ENCODE data around the gene CYSLTR1.

- TF ChIP-seq, protein P1, sequence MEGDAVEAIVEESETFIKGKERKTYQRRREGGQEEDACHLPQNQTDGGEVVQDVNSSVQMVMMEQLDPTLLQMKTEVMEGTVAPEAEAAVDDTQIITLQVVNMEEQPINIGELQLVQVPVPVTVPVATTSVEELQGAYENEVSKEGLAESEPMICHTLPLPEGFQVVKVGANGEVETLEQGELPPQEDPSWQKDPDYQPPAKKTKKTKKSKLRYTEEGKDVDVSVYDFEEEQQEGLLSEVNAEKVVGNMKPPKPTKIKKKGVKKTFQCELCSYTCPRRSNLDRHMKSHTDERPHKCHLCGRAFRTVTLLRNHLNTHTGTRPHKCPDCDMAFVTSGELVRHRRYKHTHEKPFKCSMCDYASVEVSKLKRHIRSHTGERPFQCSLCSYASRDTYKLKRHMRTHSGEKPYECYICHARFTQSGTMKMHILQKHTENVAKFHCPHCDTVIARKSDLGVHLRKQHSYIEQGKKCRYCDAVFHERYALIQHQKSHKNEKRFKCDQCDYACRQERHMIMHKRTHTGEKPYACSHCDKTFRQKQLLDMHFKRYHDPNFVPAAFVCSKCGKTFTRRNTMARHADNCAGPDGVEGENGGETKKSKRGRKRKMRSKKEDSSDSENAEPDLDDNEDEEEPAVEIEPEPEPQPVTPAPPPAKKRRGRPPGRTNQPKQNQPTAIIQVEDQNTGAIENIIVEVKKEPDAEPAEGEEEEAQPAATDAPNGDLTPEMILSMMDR (IDR thresholded peaks at IDR 0.05; ENCODE audit: poor library complexity): no peak
- TF ChIP-seq EZH2phosphoT487 (IDR thresholded peaks at IDR 0.05; ENCODE audit: low read depth, severe bottlenecking, unreplicated experiment): no peak
Observed at GRCh38 chrX:78327370-78328086, at the start of gene CYSLTR1.

Measured in hepatocyte (in vitro differentiated cells).